B cell (primary cell): ENCODE results near the gene RFC5. TPM values are rescaled to one million over a fixed set of nuclear protein-coding genes. Genes with fewer than 3 reads are reported as not detected.

Experiments
- ATAC-seq: fragments of 200-7000 bp; cut with Tn5 transposase; one replicate; pipeline ENCODE4 v1.10.0; 2021; ENCODE audit warnings: low read depth, mild to moderate bottlenecking, moderate number of reproducible peaks, moderate library complexity
- CTCF ChIA-PET: fragments of 350-600 bp; sonication (Branson Sonifier 250); formaldehyde crosslinking; loops from one replicate; lab custom pipeline; 2021; ENCODE audit warnings: antibody characterized with exemption, inconsistent platforms; lab: Charles Lee
- POLR2A ChIA-PET: fragments of 350-600 bp; sonication (Branson Sonifier 250); formaldehyde crosslinking; loops from one replicate; lab custom pipeline; 2021; ENCODE audit warnings: antibody characterized with exemption; lab: Charles Lee
- DNase-seq: peaks from one replicate; pipeline ENCODE4 v3.0.0; 2013
- H2AFZ ChIP-seq: 2 replicates; pipeline ENCODE4 v1.6.1; 2012; ENCODE audit warnings: mild to moderate bottlenecking, low read depth, low read length; ENCODE audit not compliant: insufficient read depth, poor library complexity, severe bottlenecking
- H3K27ac ChIP-seq, 2 donors: 1 replicate in 1 of 2; 2 replicates in 1 of 2; pipeline ENCODE4 v1.5.1; 2012 to 2013; ENCODE audit warnings: low read length in 2 of 2, mild to moderate bottlenecking in 2 of 2, moderate library complexity in 1 of 2
- H3K27me3 ChIP-seq, 4 experiments: fragments of 200-600 bp in 1 of 4; sonication (generic) in 1 of 4; replicated peaks in 1 of 4; 1 replicate in 2 of 4; 2 replicates in 2 of 4; pipeline versions ENCODE4 v1.6.1 to v1.7.0; 2013 to 2016; ENCODE audit warnings: low read length in 3 of 4, mild to moderate bottlenecking in 2 of 4, mixed read lengths in 1 of 4, moderate library complexity in 1 of 4; ENCODE audit not compliant: insufficient read depth in 4 of 4, control insufficient read depth in 3 of 4; ENCODE audit errors: control extremely low read depth in 1 of 4
- H3K36me3 ChIP-seq, 2 experiments: replicated peaks in 1 of 2; 1 replicate in 1 of 2; 2 replicates in 1 of 2; pipeline versions ENCODE4 v1.6.1 to v1.7.1; 2013; ENCODE audit warnings: low read length in 1 of 2; ENCODE audit not compliant: insufficient read depth in 2 of 2, control insufficient read depth in 1 of 2; ENCODE audit errors: control extremely low read depth in 1 of 2, extremely low read depth in 1 of 2
- H3K4me1 ChIP-seq, 2 donors: fragments of 200-600 bp in 1 of 2; sonication (generic) in 1 of 2; 1 replicate in 1 of 2; 2 replicates in 1 of 2; pipeline versions ENCODE4 v1.5.1 to v1.6.1; 2013 to 2017; ENCODE audit warnings: low read length in 2 of 2; ENCODE audit not compliant: control insufficient read depth in 2 of 2, insufficient read depth in 2 of 2
- H3K4me2 ChIP-seq: replicated peaks from 2 replicates; pipeline ENCODE3; 2012; ENCODE audit warnings: mild to moderate bottlenecking, low read depth, low read length; ENCODE audit not compliant: poor library complexity, severe bottlenecking
- H3K4me3 ChIP-seq, 5 experiments: fragments of 200-600 bp in 1 of 5; sonication (generic) in 1 of 5; 1 replicate in 3 of 5; 2 replicates in 2 of 5; pipeline versions ENCODE4 v1.5.1 to v1.7.0; 2011 to 2016; ENCODE audit warnings: low read length in 4 of 5, mild to moderate bottlenecking in 4 of 5, low read depth in 2 of 5, control low read depth in 1 of 5, moderate library complexity in 1 of 5; ENCODE audit not compliant: insufficient read depth in 1 of 5; ENCODE audit errors: control extremely low read depth in 1 of 5, extremely low read depth in 1 of 5
- H3K79me2 ChIP-seq: fragments of 200-600 bp; sonication (generic); one replicate; pipeline ENCODE4 v1.6.0; 2016; ENCODE audit warnings: low read length; ENCODE audit not compliant: control insufficient read depth, insufficient read depth
- H3K9ac ChIP-seq: fragments of 200-600 bp; sonication (generic); 2 replicates; pipeline ENCODE4 v1.6.1; 2017; ENCODE audit warnings: mild to moderate bottlenecking, low read length, moderate library complexity
- H3K9me3 ChIP-seq, 3 donors: one replicate each; pipeline versions ENCODE4 v1.6.1 to v1.7.1; 2013; ENCODE audit warnings: low read length in 2 of 3; ENCODE audit not compliant: control insufficient read depth in 2 of 3, insufficient read depth in 1 of 3; ENCODE audit errors: control extremely low read depth in 1 of 3
- H4K20me1 ChIP-seq: 2 replicates; pipeline ENCODE4 v1.6.0; 2012; ENCODE audit warnings: mild to moderate bottlenecking, low read length; ENCODE audit not compliant: insufficient read depth, control insufficient read depth, poor library complexity, severe bottlenecking
- H3K27ac Mint-ChIP-seq: one replicate; pipeline ENCODE4 v1.8.0; 2021; ENCODE audit warnings: mixed read lengths
- H3K27me3 Mint-ChIP-seq: one replicate; pipeline ENCODE4 v1.8.0; 2021; ENCODE audit warnings: mixed read lengths
- H3K4me1 Mint-ChIP-seq: one replicate; pipeline ENCODE4 v1.8.0; 2021; ENCODE audit warnings: mixed read lengths
- H3K4me3 Mint-ChIP-seq: one replicate; pipeline ENCODE4 v1.8.0; 2021; ENCODE audit warnings: mixed read lengths
- H3K9me3 Mint-ChIP-seq: one replicate; pipeline ENCODE4 v1.8.0; 2022; ENCODE audit warnings: mixed read lengths; ENCODE audit not compliant: insufficient read depth
- EZH2 ChIP-seq: IDR thresholded peaks from 2 replicates; pipeline ENCODE4 v1.6.1; 2012; ENCODE audit warnings: borderline replicate concordance, low read depth, mild to moderate bottlenecking, moderate library complexity, low read length; ENCODE audit not compliant: insufficient read depth, poor library complexity, severe bottlenecking
- WGBS: methylation state at CpG from one replicate; pipeline ENCODE4 v1.1.5; 2013; ENCODE audit warnings: missing lambda C conversion rate; ENCODE audit not compliant: insufficient coverage; 5-methylcytosine and 5-hydroxymethylcytosine counted together
- intact Hi-C: fragments of 100-400 bp; cut with micrococcal nuclease; formaldehyde crosslinking; loops from one replicate; pipeline ENCODE4 v1.10.0; 2022
- polyA plus RNA-seq: library from polyadenylated mRNA; depleted of rRNA; stranded (reverse); fragments of >200 nt; gene quantifications from 2 replicates; pipeline ENCODE4 v1.2.3, GENCODE V29; 2012
- total RNA-seq, 2 donors: library from RNA; stranded (reverse); fragments of 120-200 nt in 1 of 2; gene quantifications; 1 replicate in 1 of 2; 2 replicates in 1 of 2; pipeline versions ENCODE4 v1.2.3 to v1.2.4, GENCODE V29; 2013 to 2022
- TF ChIP-seq, protein P1 (sequence below): fragments of 200-600 bp; IDR thresholded peaks from one replicate; pipeline ENCODE4 v1.8.0; 2022; ENCODE audit warnings: antibody characterized with exemption, mild to moderate bottlenecking

Gene RFC5
- total and polyA plus RNA-seq, 2 donors (not counting 1 experiment from before 2014, with no cell fraction given) = 22.7 to 23.2 TPM

DNA sequence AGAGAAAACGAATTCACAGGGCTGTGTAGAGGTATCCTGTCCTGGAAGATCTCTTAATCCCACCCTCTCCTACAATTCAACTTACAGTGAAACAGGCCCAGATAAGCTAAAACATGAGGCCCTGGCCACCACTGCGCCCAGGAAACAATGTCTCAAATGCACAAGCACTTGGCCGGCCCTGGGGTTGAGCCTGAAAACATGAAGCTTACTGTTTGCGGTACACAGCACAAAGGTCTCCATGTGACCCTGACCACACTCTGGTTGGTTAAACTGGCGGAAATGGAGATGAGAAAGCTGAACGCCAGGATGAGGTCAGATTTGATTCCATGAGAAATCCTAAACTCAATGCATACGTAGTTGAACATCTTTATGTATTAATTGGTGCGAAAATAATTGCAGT is 28.1 kb downstream of the RFC5 start:
- peaks cover 0 to 27% of the 10 kb centered on the region in 2 experiments for H3K36me3 ChIP-seq
- no peak overlapping the region for H3K4me2 ChIP-seq
- no peaks in the 10 kb centered on the region for H3K27me3 ChIP-seq
- 94% methylated on average over 3 of the region's 8 CpGs for WGBS
- DNase-seq = no peak
- H3K4me1 Mint-ChIP-seq = no peaks in the 10 kb centered on the region
- no peak overlapping the region for H3K4me3 Mint-ChIP-seq
- POLR2A ChIA-PET = no interaction called here
- no peak overlapping the region for H3K9ac ChIP-seq
- H3K79me2 ChIP-seq = peaks cover 4% of the 10 kb centered on the region
- TF ChIP-seq, protein P1, sequence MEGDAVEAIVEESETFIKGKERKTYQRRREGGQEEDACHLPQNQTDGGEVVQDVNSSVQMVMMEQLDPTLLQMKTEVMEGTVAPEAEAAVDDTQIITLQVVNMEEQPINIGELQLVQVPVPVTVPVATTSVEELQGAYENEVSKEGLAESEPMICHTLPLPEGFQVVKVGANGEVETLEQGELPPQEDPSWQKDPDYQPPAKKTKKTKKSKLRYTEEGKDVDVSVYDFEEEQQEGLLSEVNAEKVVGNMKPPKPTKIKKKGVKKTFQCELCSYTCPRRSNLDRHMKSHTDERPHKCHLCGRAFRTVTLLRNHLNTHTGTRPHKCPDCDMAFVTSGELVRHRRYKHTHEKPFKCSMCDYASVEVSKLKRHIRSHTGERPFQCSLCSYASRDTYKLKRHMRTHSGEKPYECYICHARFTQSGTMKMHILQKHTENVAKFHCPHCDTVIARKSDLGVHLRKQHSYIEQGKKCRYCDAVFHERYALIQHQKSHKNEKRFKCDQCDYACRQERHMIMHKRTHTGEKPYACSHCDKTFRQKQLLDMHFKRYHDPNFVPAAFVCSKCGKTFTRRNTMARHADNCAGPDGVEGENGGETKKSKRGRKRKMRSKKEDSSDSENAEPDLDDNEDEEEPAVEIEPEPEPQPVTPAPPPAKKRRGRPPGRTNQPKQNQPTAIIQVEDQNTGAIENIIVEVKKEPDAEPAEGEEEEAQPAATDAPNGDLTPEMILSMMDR = no peak
- no peak for TF ChIP-seq EZH2
- no peaks in the 10 kb centered on the region for H3K9me3 ChIP-seq
- H3K27me3 Mint-ChIP-seq = no peaks in the 10 kb centered on the region
- H4K20me1 ChIP-seq = no peaks in the 10 kb centered on the region
- no peaks in the 10 kb centered on the region for H3K9me3 Mint-ChIP-seq
- no peak overlapping the region for H3K4me3 ChIP-seq
- no peak for ATAC-seq
- CTCF ChIA-PET = no interaction called here
- no peak overlapping the region for H2AFZ ChIP-seq
- no peak overlapping the region for H3K27ac Mint-ChIP-seq
- H3K4me1 ChIP-seq = no peaks in the 10 kb centered on the region
- intact Hi-C loops = no loop called here
- no peak overlapping the region for H3K27ac ChIP-seq

DNA sequence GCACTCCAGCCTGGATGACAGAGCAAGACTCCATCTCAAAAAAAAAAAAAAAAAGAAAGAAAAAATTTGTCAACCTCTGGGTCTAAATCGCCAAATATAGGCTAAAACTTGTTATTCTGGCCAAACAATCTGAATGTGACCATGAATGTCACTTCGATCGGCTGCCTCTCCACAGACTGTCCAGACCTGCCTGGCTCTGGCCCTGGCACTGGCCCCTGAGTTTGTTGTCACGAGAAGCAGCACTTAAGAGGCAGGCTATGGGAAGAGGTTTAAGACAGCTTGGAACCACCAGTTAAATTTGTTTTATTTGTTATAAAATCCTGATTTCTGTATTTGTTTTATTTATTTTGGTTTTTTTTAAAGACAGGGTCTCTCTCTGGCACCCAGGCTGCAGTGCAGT is 29.9 kb downstream of the RFC5 start:
- Histone ChIP-seq H3K27me3 (no peaks in the 10 kb centered on the region), H2AFZ (no peak overlapping the region), H3K9ac (no peak overlapping the region), H3K27ac (no peak overlapping the region), H3K79me2 (peaks cover 4% of the 10 kb centered on the region), H3K4me3 (no peak overlapping the region), H3K4me1 (no peaks in the 10 kb centered on the region), H3K36me3 (peaks cover 0 to 16% of the 10 kb centered on the region in 2 experiments), H3K4me2 (no peak overlapping the region), H3K9me3 (no peaks in the 10 kb centered on the region), H4K20me1 (no peaks in the 10 kb centered on the region)
- no peak overlapping the region for H3K27ac Mint-ChIP-seq
- ChIA-PET CTCF (interaction anchor here (1.0 to 1.5 kb wide), 2 partner anchors 8 to 14 kb away, joined by 3 read pairs; partner anchors contain the start of gene WSB2), POLR2A (no interaction called here)
- TF ChIP-seq, protein P1 = no peak
- no peak for TF ChIP-seq EZH2
- intact Hi-C loops = no loop called here
- WGBS = 100% methylated on average over 2 of the region's 4 CpGs
- H3K9me3 Mint-ChIP-seq = no peaks in the 10 kb centered on the region
- no peak overlapping the region for H3K4me3 Mint-ChIP-seq
- no peaks in the 10 kb centered on the region for H3K27me3 Mint-ChIP-seq
- DNase-seq (no peak), ATAC-seq (no peak)
- H3K4me1 Mint-ChIP-seq = no peaks in the 10 kb centered on the region
